ENCODE results near the gene S100A9. TPM values are rescaled to one million over a fixed set of nuclear protein-coding genes. Genes with fewer than 3 reads are reported as not detected.

The S100A9 gene
- total and polyA plus RNA-seq, 8 donors, result 17.0 to 1,552 (median 33.6) TPM

GRCh38 chr1:153333902-153334301, 23.8 kb upstream of the S100A9 start:
- no peaks in the 10 kb centered on the region for H3K4me1 ChIP-seq
- H3K36me3 ChIP-seq, result no peaks in the 10 kb centered on the region
- DNase-seq (no peak), ATAC-seq (no peak)
- no peaks in the 10 kb centered on the region for H3K27me3 ChIP-seq
- TF ChIP-seq CTCF (IDR thresholded peaks at IDR 0.05), result no peak
- intact Hi-C loops (cut with DNase I), result no loop called here
- no peak overlapping the region for H3K4me3 ChIP-seq
- H3K9me3 ChIP-seq, result peaks cover 0 to 13% of the 10 kb centered on the region in 2 donors
- no peak overlapping the region for H3K27ac ChIP-seq

GRCh38 chr1:153336650-153337049, 21.0 kb upstream of the S100A9 start:
- H3K27ac ChIP-seq, result no peak overlapping the region
- H3K4me1 ChIP-seq, result no peaks in the 10 kb centered on the region
- DNase-seq, result no peak
- H3K36me3 ChIP-seq, result no peaks in the 10 kb centered on the region
- intact Hi-C loops (cut with DNase I), result no loop called here
- H3K9me3 ChIP-seq, result peaks cover 0 to 5% of the 10 kb centered on the region in 2 donors
- ATAC-seq, result no peak
- H3K27me3 ChIP-seq, result no peaks in the 10 kb centered on the region
- TF ChIP-seq CTCF (IDR thresholded peaks at IDR 0.05), result no peak
- H3K4me3 ChIP-seq, result no peak overlapping the region

GRCh38 chr1:153337980-153338853, 19.4 kb upstream of the S100A9 start:
- no peak overlapping the region for H3K4me3 ChIP-seq
- no peak overlapping the region for H3K27ac ChIP-seq
- intact Hi-C loops (cut with DNase I), result no loop called here
- no peaks in the 10 kb centered on the region for H3K27me3 ChIP-seq
- no peak for DNase-seq
- no peaks in the 10 kb centered on the region for H3K36me3 ChIP-seq
- no peaks in the 10 kb centered on the region for H3K9me3 ChIP-seq
- ATAC-seq, result no peak
- TF ChIP-seq CTCF (IDR thresholded peaks at IDR 0.05), result no peak
- H3K4me1 ChIP-seq, result no peaks in the 10 kb centered on the region

GRCh38 chr1:153339802-153340201, 17.9 kb upstream of the S100A9 start:
- Histone ChIP-seq H3K27me3 (no peaks in the 10 kb centered on the region), H3K9me3 (no peaks in the 10 kb centered on the region), H3K4me3 (no peak overlapping the region), H3K36me3 (no peaks in the 10 kb centered on the region), H3K27ac (no peak overlapping the region), H3K4me1 (peaks cover 0 to 7% of the 10 kb centered on the region in 2 donors)
- intact Hi-C loops (cut with DNase I), result no loop called here
- TF ChIP-seq CTCF (IDR thresholded peaks at IDR 0.05), result no peak
- DNase-seq (no peak), ATAC-seq (no peak)

- intact Hi-C loops (cut with DNase I), result no loop called here
- Histone ChIP-seq H3K27ac (no peak overlapping the region), H3K36me3 (no peaks in the 10 kb centered on the region), H3K4me3 (no peak overlapping the region), H3K4me1 (peaks cover 0 to 12% of the 10 kb centered on the region in 2 donors), H3K9me3 (no peaks in the 10 kb centered on the region), H3K27me3 (no peaks in the 10 kb centered on the region)
- DNase-seq, result no peak
- TF ChIP-seq CTCF (IDR thresholded peaks at IDR 0.05), result no peak
- ATAC-seq, result no peak
Observed at GRCh38 chr1:153340356-153340755, 17.3 kb upstream of the S100A9 start.

All from left lung (tissue), 10 donors.